Measurements from ENCODE around the gene AIRE. TPM values are rescaled to one million over a fixed set of nuclear protein-coding genes. Genes with fewer than 3 reads are reported as not detected.
"Not testable (repeated sequence)": the region's sequence is repeated elsewhere in the genome, so short reads cannot be mapped to it uniquely, and the experiment has no call there.

AIRE gene
- total RNA-seq, 1 donor from 2014 or later = 9.7 TPM

GRCh38 chr21:44334329-44335030 is 48.8 kb downstream of the AIRE start:
- no peak for DNase-seq (ENCODE audit: low read depth)

DNA sequence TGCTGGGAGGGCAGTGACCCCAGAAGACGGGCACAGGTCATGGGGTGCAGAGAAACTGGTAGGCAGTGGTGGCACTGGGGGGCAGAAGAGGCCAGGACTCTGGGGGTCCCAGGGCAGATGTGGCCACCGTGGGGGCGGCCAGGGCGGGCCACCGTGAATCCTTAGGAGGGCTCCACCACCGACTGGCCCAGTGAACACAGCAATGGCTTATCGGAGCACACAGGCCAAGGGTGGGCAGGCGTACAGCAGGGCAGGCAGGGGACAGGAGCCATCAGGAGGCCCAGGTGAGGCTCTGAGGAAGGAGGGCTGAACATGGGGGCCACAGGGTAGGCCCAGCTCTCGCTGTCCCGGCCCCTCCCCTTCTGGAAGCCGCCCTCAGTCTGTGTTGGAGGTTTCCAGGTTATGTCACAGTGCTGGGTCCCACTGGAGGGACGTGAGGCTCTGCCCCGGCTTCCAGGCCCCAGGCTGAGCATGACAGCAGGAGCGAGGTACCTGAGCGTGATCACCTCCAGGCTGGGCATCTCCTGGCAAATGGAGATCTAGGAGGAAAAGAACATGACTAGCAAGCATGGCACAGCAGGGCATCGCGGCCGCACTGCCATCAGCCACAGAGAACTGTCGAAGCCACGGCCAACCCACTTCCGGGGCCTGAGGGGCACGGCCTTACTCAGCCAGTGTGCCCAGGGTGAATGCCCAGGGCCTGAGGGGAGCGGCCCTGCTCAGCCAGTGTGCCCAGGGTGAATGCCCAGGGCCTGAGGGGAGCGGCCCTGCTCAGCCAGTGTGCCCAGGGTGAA is 49.8 kb downstream of the AIRE start:
- no peak for DNase-seq (ENCODE audit: low read depth)

GRCh38 chr21:44337449-44337848 is 51.8 kb downstream of the AIRE start:
- no peak for DNase-seq (ENCODE audit: low read depth)

DNA sequence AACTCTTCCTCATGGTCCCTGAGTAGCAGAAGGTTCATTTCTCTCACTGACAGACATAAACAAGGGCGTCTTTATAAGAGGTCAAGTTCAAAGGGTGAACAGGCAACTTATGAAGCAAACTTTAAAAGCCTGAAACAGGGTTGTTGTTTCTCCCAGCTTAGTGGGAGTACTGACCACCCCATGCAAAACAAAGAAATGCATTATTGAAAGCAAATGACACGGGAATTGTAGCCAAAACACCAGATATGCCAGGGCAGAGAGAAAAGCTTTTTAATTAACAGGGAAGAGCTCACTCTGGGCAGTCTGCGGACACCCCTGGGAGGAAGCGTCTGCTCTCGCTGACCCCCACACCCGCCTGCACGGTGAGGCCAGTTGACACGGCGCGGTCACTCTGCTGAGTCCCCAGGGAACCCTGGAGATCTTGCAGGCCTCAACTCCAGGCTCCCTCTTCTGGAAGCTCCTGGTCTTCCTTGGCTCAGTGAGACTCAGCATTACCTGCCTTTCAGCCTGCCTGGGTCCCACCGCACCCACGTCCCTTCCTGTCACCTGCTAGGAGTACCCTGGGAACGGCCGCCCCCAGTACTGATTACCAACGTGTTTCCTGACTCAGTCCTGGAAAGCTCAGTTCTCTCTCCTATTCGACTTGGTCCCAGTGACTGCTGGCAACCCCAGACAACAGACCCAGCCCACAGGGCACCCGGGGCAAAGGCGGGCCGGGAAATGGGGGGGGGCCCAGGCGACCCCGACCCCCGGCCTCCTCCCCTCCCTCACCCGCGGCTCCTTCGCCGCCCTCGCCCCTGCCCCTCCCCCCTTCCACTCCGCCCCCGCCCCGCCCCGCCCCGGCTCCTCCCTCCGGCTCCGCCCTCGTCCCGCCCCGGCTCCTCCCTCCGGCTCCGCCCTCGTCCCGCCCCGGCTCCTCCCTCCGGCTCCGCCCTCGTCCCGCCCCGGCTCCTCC is 52.5 kb downstream of the AIRE start:
- peak; percentile 78 for DNase-seq (ENCODE audit: low read depth)

- peak; percentile 94 for DNase-seq (ENCODE audit: low read depth)
Observed at GRCh38 chr21:44338971-44339910, 53.6 kb downstream of the AIRE start, which contains the start of gene CFAP410. CFAP410 (minus strand) TSS chr21:44339390; CDS start chr21:44339194, 196 bp downstream.

DNA sequence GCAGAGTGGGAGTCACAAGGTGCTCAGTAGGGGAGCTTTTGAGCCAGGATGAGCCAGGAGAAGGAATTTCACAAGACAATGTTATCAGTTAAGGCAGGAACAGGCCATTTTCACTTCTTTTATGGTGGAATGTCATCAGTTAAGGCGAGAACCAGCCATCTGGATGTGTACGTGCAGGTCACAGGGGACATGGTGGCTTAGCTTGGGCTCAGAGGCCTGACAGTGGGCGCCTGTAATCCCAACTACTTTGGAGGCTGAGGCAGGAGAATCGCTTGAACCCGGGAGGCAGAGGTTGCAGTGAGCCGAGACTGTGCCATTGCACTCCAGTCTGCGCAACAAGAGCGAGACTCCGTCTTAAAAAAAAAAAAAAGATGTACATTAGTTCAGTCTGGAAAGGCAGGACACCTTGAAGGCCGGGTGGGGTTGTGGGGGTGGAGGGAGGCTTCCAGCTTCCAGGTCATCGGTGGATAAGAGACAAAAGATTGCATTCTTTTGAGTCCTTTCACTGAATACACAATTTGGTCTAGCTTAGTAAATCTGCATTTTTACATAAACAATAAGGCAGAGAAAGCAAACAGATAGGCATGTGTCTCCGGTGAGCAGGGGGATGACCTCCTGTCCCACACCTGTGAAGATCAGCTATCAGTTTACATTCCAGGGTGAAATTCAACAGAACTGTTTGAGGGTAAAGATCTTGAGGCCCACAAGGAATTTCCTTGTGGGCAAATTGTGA is 56.2 kb downstream of the AIRE start:
- not testable (repeated sequence) for DNase-seq (ENCODE audit: low read depth)

GRCh38 chr21:44342981-44343380 is 57.3 kb downstream of the AIRE start:
- not testable (repeated sequence) for DNase-seq (ENCODE audit: low read depth)

- peak; percentile 48 for DNase-seq (ENCODE audit: low read depth)
Observed at GRCh38 chr21:44344541-44345183, 59.0 kb downstream of the AIRE start.

DNA sequence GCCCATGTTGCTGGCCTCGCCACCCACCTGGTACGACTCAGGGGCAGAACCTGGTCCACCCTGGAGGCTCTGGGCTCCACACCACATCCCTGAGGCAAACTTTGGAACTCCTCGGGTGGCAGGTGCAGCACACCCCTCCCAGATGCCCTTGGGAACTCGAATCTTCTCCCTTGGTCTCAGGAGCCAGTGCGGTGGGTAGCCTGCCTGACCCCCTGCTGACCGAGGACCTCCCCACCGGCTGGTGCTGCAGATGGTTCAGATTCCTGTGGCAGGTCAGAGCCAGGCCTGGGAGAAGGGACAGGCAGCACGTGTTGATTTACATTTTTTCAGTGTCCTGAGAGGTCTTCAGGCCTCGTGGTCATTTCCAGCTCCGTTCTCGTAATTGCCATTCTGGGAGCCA is 59.8 kb downstream of the AIRE start:
- DNase-seq (ENCODE audit: low read depth) = peak; percentile 73

GRCh38 chr21:44347911-44348451 is 62.3 kb downstream of the AIRE start:
- DNase-seq (ENCODE audit: low read depth) = no peak

Other genes starting within 250 kb of the AIRE start
- gene PWP2, start 178.5 kb upstream of the AIRE start, total RNA-seq = 22.6 and 28.4 TPM in 2 replicates
- gene GATD3, start 152.2 kb upstream of the AIRE start, total RNA-seq = 78.4 and 90.2 TPM in 2 replicates
- 4.1 and 7.4 TPM in 2 replicates for gene ICOSLG, start 44.9 kb upstream of the AIRE start, total RNA-seq
- not detected in 2 replicates for gene DNMT3L, start 24.0 kb upstream of the AIRE start, total RNA-seq
- gene PFKL, start 14.2 kb downstream of the AIRE start, total RNA-seq = 186 and 244 TPM in 2 replicates
- 28.1 and 38.0 TPM in 2 replicates for gene CFAP410, start 53.5 kb downstream of the AIRE start, total RNA-seq
- not detected in 2 replicates for gene TRPM2, start 67.7 kb downstream of the AIRE start, total RNA-seq
- gene LRRC3, start 169.6 kb downstream of the AIRE start, total RNA-seq = not detected in 2 replicates